C4-2B (cell line): ENCODE results near the gene CTDSPL.
A peak's percentile ranks its signal among the peaks of the same experiment; 100 is the strongest.

Experiments used
- H3K27ac ChIP-seq: fragments of 450-650 bp; 2 replicates; pipeline ENCODE4 v1.5.1; 2017
- CTCF ChIP-seq: fragments of 450-650 bp; conservative IDR thresholded peaks from 2 replicates; pipeline ENCODE4 v1.5.1; 2017; ENCODE audit warnings: mild to moderate bottlenecking
- ZFX ChIP-seq: fragments of 450-650 bp; IDR thresholded peaks from 2 replicates; pipeline ENCODE4 v1.6.1; 2017

Gene CTDSPL

GRCh38 chr3:37944391-37944842 lies 82.7 kb downstream of the CTDSPL start:
- no peak for TF ChIP-seq CTCF
- no peak for TF ChIP-seq ZFX
- H3K27ac ChIP-seq, result no peak overlapping the region

DNA sequence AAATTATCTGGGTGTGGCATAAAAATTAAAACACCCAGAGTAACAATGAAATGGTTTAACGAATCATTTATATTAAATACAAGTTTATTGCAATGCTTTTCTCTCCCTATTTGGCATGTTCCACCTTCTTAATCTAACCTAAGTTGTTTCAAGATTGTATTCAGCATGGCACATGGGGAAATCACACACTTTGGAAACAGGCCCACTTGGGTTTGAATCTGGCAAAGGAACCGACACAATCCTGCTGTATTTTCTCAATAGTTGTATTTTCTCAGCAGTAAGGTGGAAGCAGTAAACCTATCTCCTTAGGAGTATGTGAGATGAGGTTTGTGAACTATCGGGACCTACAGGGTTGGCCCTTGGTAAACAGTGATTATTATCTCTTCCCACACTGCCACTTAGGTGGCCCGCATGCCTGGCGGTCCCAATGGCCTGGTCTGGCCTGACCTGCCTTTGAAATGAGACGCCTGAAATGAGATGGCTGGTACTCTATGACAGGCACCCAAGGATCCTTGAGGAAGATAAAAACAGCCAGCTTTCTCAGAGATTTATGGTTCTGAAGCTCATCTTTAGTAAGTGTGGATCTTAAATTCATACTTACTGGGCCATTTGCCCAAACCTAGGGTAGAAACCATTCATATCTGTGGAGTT lies 83.6 kb downstream of the CTDSPL start:
- TF ChIP-seq ZFX (no peak), CTCF (no peak)
- 0 out of 2 replicates have a peak overlapping the region, but pooled peaks have one; percentile 2 for H3K27ac ChIP-seq

DNA sequence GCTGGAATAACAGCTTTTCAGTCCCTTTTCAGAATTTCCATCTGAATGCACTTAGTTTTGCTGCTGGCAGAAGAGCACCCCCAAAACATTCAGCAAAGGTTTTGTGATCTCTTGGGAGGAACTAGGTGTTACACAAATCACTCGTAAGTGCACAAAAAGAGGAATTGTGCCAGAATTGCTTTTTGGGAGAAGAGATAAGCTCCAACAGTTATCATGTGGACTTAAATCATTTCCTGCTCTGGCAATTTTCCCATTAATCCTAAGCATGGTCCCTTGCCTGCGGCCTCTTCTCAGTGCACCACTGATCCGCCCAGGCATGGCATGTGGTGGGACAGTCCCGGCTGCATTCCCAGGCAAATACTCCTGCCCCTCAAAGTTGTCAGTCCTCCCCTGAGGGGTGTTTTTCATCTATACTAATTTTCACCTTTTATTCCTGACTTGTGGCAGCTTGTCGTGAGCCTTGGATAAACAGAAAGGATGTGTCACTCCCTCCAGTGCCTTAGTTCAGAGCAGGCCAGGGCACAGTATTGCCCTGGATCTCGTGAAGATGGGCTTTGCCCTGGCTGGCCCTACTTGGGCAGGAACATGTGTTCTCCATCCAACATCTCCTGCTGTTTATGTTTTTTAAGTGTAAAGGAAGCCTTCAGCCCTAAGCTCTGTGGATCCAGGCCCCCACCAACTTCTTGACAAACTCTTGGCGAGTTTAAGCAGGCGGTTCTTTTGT lies 84.3 kb downstream of the CTDSPL start:
- 0 out of 2 replicates have a peak overlapping the region, but pooled peaks have one; percentile 2 for H3K27ac ChIP-seq
- TF ChIP-seq CTCF, result no peak
- TF ChIP-seq ZFX, result no peak

GRCh38 chr3:37946531-37946889 lies 84.8 kb downstream of the CTDSPL start:
- no peak for TF ChIP-seq CTCF
- TF ChIP-seq ZFX, result no peak
- H3K27ac ChIP-seq, result no peak overlapping the region

DNA sequence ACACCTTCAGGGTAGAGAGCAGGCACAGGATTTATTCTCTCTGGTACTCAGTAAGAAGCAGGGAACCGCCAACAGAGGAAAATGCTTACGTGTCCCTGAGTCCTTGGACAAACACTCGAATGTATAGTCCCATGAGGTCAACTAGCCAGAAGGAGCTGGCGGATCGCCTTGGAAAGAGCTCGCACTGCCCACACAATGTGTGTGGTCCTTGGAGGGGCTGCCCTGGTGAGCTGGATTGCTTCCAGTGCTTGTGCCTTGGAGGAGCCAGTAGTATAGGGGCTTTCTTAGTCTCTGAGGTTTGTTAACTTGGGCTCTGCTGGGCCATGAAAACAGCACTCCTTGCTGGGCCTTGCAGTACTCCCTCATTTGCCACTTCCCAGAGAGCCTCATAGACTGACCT lies 88.2 kb downstream of the CTDSPL start:
- H3K27ac ChIP-seq, result no peak overlapping the region
- no peak for TF ChIP-seq CTCF
- TF ChIP-seq ZFX, result no peak

- no peak overlapping the region for H3K27ac ChIP-seq
- TF ChIP-seq ZFX (no peak), CTCF (no peak)
Observed at GRCh38 chr3:37952564-37952963, 90.9 kb downstream of the CTDSPL start.

DNA sequence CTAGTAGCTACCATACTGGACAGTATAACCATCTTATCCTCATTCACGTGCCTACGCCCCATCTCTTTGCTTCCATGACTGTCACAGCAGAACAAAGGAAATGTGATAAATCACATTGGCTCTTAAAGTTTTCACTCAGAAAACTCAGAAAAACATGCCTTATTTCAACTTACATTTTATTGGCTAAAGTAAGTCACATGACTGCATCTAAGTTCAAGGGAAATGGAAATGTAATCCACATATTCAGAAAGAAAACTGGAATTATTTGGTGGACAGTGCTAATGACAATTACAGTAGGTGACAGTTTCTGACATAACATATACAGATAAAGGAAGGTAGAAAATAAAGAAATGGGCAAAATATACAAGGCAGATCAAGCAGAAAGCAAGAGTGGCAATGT lies 91.5 kb downstream of the CTDSPL start:
- TF ChIP-seq CTCF, result no peak
- no peak for TF ChIP-seq ZFX
- H3K27ac ChIP-seq, result no peak overlapping the region
